A549 (cell line): ENCODE data around the gene MASTL.
"Not testable (repeated sequence)": the region's sequence is repeated elsewhere in the genome, so short reads cannot be mapped to it uniquely, and the experiment has no call there.

Experiments
- CTCF ChIP-seq: fragments of >200 bp; sonication (Bioruptor Twin); formaldehyde crosslinking; IDR thresholded peaks from 3 replicates; pipeline ENCODE4 v1.5.1; 2016
- ESRRA ChIP-seq: fragments of 150-350 bp; IDR thresholded peaks from 2 replicates; pipeline ENCODE4 v1.6.1; 2014; ENCODE audit warnings: mild to moderate bottlenecking, low read length, borderline replicate concordance
- JUNB ChIP-seq: fragments of >200 bp; sonication (Bioruptor Twin); formaldehyde crosslinking; IDR thresholded peaks from 2 replicates; pipeline ENCODE4 v1.6.1; 2016
- SREBF2 ChIP-seq: fragments of 450-650 bp; IDR thresholded peaks from 2 replicates; pipeline ENCODE4 v1.6.1; 2014; ENCODE audit warnings: mild to moderate bottlenecking, moderate library complexity
- ZFP36 ChIP-seq: fragments of 450-650 bp; IDR thresholded peaks from 2 replicates; pipeline ENCODE4 v1.6.1; 2014; ENCODE audit warnings: borderline replicate concordance; ENCODE audit not compliant: partially characterized antibody

GRCh38 chr10:27156566-27156965, 1.4 kb downstream of the MASTL start:
- not testable (repeated sequence) for TF ChIP-seq CTCF, ZFP36, ESRRA, JUNB, SREBF2
